GM18517 (cell line): ENCODE data around the gene PTPRN2.
"Not testable (repeated sequence)": the region's sequence is repeated elsewhere in the genome, so short reads cannot be mapped to it uniquely, and the experiment has no call there.

ENCODE experiments used
- ATAC-seq: cut with Tn5 transposase; IDR thresholded peaks from one replicate; pipeline ENCODE4 v1.9.1; 2021; ENCODE audit warnings: mild to moderate bottlenecking, moderate library complexity; ENCODE audit not compliant: unreplicated experiment

PTPRN2 gene

DNA sequence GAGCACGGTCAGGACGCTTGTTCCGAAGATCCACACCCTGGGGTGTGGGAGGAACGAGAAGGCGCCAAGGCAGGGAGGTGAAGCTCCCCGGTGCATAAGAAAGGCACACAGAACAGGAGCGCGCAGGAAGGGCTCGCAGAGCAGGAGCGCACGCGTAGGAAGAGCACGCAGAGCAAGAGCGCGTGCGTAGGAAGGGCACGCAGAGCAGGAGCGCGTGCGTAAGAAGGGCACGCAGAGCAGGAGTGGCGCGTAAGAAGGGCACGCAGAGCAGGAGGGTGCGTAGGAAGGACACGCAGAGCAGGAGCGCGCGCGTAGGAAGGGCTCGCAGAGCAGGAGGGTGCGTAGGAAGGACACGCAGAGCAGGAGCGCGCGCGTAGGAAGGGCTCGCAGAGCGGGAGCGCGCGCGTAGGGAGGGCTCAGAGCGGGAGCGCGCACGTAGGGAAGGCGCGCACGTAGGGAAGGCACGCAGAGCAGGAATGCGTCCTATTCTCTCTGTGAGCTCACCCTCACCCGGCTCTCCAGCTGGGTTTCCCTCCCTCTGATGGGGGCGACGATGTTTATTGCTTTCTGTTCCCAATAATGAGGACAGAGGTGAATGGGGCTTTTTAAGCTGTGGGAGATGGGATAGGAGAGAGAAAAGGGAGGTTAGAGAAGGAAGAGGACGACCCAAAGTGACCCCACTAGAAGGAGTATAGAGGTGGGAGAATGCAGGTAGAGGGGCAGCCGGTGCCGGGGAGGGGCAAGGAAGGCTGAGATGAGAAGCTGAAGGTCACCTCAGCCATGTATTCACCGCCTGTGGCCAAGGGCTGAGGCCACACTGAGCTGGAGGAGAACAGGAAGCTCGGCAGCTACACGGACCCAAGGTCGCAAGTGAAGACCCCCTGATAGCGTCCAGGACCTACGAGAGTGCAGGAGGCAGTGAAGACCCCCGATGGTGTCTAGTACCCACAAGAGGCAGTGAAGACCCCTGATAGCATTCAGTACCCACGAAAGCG lies 423.2 kb downstream of the PTPRN2 start:
- ATAC-seq: no peak

DNA sequence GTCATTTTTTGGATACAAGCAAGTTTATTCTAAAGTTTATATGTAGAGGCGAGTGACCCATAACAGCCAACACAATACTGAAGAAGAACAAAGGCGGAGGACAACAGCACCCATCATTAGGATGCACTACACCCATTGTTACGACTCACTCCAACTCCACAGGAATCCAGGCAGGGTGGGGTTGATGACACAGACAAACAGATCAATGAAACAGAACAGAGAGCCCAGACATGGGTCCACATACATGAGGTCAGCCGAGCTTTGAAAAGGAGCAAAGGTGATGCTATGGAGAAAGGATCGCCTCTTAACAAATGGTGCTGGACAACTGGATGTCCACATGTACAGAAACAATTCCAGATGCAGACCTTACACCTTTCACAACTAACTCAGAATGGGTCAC lies 426.4 kb downstream of the PTPRN2 start:
- ATAC-seq: no peak

DNA sequence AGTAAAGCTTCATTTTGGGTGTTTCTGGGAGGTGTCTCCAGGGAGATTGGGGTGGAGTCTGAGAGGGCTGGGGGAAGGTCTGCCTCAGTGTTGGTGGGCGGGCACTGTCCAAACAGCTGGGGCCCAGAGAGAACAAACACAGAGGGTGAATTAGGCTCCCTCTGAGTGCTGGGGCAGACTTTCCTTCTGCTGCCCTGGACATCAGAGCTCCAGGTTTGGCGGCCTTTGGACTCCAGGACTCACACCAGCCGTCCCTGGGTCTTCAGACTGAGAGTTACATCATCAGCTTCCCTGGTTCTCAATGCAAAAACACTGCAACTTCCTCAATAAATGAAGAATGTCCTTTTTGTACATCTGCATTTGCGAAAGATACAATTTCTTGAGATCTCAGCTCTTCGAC lies 427.4 kb downstream of the PTPRN2 start:
- ATAC-seq: no peak

DNA sequence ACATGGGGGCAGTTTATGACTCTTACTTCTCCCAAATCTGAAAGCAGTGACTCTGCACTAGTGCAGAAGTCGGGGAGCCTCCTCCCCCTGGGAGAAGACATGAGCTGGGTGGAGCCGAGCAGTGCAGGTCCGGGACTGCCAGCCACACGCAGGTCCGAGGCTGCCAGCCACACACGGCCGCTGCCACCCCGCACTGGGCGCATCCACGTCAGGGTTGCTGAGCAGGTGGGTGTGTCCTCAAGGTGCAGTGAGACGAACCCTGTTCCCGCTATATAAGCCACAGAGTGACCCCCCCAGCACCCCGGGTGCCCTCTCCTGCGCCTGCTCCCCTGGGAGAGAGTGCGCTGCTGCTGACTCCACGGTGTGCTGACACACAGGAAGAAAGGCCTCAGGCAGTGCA lies 430.2 kb downstream of the PTPRN2 start:
- no peak for ATAC-seq

DNA sequence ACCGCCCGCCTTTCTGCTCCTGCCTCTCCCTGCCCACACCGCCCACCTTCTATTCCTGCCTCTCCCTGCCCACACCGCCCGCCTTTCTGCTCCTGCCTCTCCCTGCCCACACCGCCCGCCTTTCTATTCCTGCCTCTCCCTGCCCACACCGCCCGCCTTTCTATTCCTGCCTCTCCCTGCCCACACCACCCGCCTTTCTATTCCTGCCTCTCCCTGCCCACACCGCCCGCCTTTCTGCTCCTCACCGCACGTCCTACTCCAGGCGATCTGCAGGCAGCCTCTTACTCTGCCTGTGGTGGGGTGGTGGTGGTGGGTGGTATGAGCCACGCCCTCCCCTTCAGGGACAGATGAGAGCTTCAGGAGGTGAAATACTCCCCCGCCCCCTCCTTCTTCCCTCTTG lies 436.4 kb downstream of the PTPRN2 start:
- ATAC-seq: not testable (repeated sequence)

DNA sequence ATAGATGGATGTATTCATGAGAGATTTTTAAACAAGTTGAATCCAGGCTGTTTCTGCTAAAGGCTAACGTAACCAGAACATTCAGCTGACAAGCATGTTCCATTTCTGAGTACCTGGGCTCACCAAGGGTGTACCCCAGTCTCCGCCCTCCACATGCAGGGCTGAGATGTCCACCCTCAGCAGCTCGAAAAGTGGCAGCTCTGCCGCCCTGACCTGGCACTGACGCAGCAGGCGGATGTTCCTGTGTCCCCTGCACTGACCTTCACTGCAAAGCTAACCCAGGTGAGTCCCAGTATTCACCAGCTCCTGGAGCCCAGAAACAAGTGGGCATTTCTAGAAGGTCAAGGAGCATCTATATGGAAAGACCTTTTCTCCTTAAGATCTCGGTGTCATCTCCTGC lies 437.4 kb downstream of the PTPRN2 start:
- no peak for ATAC-seq

DNA sequence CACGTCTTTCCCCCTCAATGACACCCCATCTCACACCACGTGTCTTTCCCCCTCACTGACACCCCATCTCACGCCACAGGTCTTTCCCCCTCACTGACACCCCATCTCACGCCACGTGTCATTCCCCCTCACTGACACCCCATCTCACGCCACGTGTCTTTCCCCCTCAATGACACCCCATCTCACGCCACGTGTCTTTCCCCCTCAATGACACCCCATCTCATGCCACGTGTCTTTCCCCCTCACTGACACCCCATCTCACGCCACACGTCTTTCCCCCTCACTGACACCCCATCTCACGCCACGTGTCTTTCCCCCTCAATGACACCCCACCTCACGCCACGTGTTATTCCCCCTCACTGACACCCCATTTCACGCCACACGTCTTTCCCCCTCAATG lies 440.2 kb downstream of the PTPRN2 start:
- not testable (repeated sequence) for ATAC-seq

DNA sequence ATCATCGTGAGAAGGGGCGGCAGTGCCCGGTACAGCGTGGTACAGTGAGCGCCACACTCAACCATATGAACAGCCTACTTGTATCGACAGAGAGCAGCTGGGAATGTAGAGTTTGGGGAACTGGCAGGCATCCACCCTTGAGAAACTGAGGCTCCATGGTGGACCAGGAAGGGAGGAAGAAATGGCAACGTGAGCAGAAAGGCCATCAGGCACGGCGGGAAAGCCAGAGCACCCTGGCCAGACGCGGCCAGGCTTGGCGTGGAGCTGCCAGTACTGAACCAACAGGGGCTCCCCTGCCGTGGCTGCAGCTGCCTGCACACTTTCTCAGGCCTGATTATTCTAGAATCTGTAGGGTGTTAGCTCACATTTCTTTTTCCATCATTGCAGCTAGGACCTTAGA lies 442.3 kb downstream of the PTPRN2 start:
- ATAC-seq: no peak

DNA sequence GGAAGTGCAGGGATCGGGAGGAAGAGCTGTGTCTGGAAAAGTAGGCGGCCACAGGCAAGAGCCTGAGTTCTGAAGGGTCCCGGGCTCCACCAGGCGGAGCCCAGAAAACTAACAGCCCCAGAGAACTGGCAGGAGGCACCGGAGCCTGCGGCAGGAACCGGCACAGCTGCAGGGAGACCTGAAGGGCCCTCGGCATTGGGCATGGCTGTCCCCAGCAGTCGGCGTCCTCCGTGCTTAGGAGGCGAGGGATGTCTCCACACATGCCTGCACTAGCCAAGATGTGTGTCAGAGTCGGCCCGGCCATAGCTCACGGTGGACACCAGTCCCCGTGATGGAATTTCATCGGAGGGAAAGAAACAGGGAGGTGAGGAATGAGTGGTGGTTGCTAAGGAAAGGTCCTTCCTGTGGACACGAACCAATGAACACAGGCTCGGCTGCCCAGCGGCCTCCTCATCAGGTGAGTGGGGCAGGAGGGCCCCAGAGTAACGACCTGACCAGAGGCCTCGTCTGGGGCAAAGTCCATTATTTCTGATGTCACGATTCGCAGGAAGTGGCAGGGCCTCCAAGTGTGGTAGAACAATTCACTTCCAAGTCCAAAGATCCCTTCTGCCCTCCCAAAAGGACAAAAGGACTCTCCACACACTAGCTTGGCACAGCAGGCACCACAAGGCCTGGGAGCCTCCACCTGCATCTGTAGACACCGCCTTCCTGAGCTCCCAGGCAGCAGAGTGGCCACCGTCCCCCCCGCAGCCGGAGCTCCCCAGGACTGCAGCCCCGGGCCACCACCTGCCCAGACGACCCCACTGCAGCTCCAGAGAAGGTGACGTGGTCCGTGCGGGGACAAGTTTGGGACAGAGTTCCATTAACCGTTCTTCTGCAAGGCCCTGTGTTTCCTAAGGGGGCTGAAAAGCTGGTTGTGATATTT lies 444.2 kb downstream of the PTPRN2 start:
- ATAC-seq: no peak

DNA sequence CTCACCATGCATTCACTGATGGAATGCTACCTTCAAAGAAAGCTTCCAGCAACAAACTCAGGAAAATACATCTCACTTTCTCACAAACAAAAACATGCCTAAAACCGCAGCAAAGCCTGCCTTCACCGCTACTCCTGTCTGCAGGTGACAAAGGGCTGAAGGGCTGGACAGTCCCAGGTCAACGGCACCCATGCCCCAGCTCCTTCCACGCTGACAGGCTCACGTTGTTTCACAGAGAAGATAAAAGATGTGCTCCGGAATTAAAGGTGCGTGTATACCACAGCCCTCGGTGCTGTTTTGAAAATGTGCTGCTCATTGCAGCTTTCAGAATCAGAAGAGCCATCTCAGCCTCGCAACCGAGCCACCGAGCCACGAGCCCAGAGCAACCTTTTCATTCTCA lies 445.0 kb downstream of the PTPRN2 start:
- no peak for ATAC-seq

DNA sequence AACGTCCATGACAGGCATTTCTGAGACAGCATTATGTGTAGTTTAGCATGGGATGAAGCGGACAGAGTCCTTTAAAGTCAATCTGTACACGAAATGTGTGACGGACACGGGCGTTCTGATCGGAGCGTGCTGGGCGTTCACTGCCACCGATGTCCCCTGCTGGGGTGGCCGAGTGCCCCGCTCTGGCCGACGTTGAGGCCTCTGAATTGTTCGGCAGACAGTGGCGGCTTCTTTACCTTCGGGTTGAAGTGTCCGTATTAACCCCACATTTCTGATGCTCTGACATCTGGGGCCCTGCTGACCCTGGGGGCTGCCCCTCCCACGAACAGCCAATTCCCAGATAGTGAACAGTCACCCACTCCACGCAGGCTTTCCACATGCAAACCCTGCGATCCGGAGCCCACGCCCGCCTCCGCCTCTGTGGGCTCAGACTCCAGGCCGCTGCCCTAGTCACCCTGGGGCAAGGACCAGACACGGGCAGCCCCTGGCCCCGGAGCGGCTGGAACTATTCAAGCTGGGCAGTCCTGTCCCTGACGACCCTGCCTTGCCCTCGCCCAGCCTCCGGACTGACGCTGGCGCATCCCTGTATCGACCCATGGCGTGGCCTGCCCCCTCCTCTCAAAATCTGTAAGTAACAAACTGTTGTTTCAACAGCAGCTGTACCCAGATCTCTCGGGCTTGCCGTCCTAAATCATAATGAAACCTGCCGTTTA lies 445.7 kb downstream of the PTPRN2 start:
- no peak for ATAC-seq

DNA sequence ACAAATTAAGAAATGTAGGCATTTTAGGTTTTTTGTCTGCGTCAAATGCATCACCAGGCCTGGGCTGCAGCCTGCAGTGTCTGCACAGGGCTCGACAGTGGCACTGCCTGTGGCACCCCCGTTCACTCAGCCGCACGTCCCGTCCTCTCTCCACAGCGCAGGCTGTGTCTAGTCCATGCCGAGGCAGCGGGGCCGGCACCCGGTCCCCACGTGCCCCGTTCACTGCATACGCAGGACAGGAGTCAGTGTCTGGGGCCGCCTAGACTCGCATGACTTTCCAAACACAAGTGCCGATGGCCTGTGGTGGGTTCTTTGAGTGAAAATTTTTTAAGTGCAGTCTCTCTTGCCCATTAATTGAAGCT lies 446.4 kb downstream of the PTPRN2 start:
- no peak for ATAC-seq

DNA sequence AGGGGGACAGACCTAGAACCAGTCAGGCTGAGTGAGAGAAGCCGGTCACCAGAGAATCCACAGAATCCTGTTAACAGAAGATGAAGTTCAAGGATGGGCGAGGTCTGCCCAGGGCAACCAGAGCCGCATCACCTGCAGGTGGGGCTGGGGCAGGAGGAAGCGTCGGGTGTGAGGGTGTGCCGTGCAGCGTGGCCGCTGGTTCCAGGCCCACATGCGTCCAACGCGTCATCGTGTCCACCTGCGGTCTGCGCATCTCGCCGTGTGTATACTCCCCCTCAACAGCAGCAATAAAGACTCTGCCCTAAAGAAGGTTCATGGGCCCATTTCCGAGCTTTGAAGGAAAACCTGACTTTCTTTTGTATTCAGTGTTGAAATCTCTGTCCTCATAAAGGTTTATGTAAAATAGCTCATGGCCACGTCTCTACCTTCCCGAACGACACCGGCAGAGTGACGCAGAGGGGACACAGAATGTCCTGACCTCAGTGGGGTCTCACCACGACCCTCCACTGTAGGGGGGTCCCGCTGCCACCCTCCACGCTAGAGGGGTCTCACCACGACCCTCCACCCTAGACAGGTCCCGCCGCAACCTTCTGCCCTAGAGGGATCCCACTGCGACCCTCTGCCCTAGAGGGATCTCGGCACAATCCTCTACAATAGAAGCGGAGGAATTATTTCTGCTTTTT lies 446.9 kb downstream of the PTPRN2 start:
- ATAC-seq: no peak

DNA sequence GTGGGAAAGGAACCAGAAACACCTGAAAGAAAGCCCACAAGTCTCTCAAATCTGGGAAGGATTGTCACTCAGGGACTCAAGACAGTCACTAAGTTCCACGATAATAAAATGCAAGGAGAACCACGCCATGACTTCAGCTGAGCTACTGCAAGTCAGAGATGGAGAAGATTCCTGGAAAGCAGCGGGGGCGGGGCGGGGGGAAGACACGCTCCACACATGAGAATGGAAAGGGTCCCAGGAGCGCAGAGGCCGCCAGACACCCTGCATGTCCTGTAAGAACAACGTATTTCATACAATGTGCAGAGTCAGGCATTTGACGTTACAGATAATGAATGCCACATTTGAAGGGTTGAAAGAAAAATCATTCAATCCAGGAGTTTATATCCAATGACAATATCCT lies 448.1 kb downstream of the PTPRN2 start:
- ATAC-seq: no peak

DNA sequence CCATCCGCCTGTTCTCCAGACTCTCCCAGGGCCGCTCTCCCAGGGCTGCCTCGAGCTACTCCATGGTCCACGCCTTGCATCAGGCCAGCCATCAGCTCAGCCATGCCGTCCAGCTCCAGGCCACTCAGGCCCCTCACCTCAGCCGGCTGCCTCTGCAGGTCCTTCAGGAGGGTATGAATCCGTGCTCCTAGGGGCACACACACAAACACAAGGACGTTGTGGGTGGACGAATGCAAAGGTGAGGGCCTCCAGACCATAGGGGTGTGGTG lies 449.4 kb downstream of the PTPRN2 start:
- no peak for ATAC-seq

DNA sequence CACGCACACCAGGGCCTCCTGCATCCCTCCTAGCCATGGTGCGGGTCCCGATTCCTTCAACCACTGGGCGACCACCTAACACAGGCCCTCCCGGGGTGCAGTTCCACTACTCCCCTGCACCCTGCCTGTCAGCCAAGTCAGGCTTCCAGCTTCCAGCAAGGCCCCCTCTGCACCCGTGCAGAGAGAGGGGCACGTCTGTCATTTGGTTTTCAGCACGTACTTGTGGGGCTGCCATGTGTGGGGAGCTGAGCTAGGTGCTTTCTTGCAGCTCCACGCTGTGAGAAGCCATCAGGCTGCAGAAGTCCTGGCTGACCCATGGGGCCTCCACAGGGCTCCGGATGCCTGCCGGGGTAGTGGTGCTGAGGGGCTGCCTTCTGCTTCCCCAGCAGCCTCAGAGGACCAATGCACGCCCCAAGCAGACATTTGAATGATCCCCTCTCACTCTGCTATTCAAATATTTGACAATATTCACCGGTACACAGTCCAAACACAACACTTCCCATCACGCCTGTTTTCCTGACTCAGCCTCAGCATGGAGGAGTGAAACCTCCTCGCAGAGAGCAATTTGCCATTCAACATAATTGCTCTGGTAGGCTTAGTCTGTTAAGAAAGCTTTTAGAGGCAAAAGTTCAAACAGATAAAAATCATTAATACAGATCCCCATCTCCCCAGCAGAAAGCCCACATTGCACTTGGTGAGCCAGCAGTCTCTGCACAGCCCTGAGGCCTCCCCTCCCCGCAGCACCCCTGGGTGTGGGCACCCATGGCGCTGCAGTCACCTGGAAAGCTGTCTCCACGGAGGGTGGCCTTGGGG lies 449.9 kb downstream of the PTPRN2 start:
- ATAC-seq: no peak

DNA sequence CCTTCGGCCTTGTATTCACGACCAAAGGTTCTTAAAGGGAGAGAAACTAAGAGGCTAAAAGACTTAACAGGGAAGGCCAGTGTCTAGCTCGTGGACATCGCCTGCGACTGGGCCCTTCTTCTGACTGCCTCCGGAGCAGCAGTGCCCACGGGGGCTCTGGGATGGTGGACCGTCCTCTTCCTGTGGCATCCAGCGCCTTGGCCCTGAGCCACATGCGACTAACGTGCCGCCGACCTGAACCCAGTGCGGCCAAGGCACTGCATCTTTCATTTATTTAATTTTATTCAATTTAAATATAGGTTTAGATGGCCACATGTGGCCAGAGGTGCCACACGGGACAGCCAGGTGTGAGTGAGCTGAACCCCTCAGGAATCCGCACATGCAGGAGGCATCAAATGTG lies 451.7 kb downstream of the PTPRN2 start:
- no peak for ATAC-seq

DNA sequence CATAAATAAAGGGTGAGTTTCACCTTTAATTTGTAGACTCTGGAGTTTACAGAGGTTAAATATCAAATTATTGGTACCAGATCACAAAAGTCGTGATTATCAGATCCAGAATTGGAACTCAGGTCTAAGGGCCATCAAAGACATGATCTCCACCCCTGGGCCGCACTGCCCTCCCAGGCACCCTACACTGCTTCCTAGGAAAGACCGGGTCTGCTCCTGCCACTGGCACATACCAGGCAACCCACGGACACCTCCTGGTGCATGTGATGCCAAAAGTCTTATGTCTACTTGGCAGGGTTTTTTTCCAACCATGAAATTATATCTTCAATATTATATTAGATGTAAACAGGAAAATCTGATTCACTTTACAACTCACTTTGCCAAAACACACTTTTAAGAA lies 452.8 kb downstream of the PTPRN2 start:
- no peak for ATAC-seq

DNA sequence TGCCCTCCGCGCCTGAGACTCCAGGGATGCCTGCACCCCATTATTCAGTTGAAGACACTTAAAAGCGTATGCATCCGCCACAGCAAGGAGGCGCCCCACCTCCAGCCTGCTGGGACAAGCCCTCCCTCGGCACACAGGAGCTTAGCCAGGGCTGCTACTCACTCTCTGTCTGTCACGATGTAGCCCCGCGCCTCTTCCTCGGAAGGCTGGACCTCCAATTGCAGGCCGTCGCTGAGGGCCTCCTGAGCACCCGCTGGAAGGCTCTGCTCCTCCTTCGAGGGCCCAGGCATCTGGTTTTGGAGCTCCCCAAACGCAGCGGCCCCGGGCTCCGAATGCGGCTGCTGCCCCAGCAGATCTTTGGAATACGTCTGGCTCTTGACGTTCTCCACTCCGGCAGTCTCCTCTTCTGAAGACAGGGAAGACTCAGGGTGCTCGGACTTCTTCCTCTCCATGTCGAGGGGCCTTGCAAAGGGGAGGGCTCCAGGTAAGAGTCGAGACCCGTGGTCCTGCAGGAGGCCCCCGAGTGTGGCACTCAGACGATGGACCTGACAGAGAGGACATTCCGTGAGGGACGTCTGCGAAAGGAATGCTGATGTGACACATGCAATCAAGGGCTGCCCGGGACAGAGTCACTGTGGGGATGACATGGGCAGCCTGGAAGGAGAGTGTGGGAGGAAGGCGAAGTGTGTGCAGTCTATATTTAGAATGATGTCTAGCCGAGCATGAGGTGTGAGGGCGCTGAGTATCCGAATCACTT lies 453.9 kb downstream of the PTPRN2 start:
- no peak for ATAC-seq
